Left renal pelvis (tissue), 4 donors: Measurements from ENCODE around the gene DVL3. TPM values are rescaled to one million over a fixed set of nuclear protein-coding genes. Genes with fewer than 3 reads are reported as not detected.

Source experiments
- DNase-seq, 4 donors: peaks; one replicate each; pipeline ENCODE4 v3.0.0-alpha.2; 2013; ENCODE audit warnings: low read depth in 4 of 4, low spot score in 3 of 4
- polyA plus RNA-seq, 4 donors: library from polyadenylated mRNA; unstranded; fragments of 120-200 nt; gene quantifications; one replicate each; pipeline ENCODE4 v1.2.1, GENCODE V29; 2013; ENCODE audit not compliant: insufficient read length in 4 of 4

Gene DVL3
- polyA plus RNA-seq, 4 donors, result 61.4 to 91.9 (median 81.3) TPM

DNA sequence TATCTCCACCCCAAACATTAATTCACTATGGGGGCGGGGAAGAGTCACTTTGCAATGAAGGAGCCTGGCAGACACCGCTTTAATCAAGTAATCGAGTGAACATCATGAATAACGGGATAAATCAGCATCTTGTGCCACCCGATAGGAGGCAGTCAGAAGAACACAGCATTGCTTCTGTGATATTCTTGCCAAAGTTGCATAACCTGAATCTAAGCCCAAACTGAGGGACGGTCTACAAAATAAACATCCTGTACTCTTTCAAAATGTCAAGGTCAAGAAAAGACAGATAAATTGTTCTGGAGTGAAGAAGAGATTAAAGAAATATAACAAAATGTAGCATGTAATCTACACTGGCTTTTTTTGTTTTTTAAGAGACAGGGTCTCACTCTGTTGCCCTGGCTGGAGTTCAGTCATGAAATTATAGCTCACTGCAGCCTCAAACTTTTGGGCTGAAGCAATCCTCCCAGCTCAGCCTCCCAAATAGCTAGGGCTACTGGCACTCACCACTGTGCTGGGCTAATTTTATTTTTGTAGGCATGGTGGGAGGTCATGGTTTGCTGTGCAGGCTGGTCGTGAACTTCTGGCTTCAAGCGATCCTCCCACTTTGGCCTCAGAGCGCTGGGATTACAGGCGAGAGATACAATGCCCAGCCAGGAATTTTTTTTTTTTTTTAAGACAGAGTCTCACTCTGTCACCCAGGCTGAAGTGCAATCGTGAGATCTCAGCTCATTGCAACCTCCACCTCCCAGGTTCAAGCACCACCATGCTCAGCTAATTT, 54.2 kb downstream of the DVL3 start:
- no peak for DNase-seq

DNA sequence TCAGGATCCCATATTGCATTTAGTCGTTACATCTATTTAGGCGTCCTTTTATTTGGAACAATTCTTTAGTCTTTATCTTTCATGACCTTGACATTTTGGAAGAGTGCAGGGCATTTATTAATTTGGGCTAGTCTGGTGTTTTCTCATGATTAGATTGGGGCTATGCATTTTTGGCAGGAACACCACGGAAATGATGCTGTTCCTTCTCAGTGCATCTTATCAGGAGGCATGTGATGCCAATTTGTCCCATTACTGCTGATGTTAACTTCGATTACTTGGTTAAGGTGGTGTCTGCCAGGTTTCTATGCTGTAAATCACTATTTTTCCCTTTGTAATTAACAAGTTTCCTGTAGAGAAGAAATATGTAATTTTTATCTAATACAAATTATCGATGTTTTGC, 56.1 kb downstream of the DVL3 start:
- no peak for DNase-seq

DNA sequence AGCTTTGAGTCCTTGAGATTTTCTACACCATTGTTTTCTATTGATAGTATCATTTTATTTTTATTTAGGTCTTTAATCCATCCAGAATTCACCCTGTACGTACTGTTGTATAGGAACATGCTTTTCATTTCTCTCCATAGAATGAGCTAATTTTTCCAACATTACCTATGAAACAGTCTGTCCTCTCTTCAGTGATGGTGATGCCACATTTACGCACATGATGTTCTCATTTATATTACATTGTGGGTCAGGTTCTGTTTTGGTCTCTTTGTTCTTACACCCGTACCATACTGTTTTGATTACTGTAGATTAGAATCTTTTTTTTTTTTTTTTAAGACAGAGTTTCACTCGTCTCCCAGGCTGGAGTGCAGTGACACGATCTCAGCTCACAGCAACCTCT, 56.5 kb downstream of the DVL3 start:
- no peak for DNase-seq

DNA sequence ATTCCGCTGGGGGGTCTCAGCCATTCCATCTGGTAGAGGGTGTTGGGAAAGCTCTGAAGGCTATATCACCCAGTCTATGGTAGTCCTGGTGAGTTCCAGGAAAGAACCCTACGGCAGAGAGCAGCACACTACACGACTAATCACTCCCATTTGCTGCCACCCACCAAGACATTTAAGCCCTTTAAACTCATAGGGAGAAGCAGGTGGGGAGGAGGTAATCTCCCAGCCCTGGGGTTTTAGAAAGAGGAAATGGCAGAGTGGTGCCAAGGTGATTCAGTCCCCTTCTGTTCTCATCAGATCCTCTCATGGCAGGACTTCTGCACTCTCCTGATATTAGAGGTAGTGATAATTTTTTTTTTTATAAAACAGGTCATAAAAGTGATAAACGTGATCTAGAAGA, 63.6 kb downstream of the DVL3 start:
- DNase-seq, result no peak

DNA sequence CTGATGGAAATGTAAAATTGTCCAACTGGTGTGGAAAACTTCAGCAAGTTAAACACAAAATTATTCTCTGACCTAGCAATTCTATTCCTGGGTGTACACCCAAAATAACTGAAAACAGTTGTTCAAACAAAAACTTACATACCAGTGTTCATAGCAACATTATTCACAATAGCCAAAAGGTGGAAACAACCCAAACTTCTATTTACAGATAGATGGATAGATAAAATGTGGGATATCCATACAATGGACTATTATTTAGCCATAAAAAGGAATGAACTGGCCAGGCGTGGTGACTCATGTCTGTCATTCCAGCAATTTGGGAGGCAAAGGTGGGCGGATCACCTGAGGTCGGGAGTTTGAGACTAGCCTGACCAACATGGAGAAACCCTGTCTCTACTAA, 67.3 kb downstream of the DVL3 start:
- DNase-seq, result no peak

Other genes starting within 250 kb of the DVL3 start
- gene ABCC5, start 137.5 kb upstream of the DVL3 start, polyA plus RNA-seq, result 10 to 100 TPM; 45.2 to 77.9 (median 54.8) TPM
- gene HTR3D, start 123.6 kb upstream of the DVL3 start, polyA plus RNA-seq, result not detected
- not detected for gene HTR3C, start 102.3 kb upstream of the DVL3 start, polyA plus RNA-seq
- under 1 TPM in 1 of 4 donors, not detected in 3; 0.11 TPM for gene HTR3E, start 58.3 kb upstream of the DVL3 start, polyA plus RNA-seq
- 10 to 100 TPM; 36.0 to 57.9 (median 48.4) TPM for gene EIF2B5, start 20.0 kb upstream of the DVL3 start, polyA plus RNA-seq
- 100 to 1,000 TPM; 262 to 377 (median 336) TPM for gene AP2M1, start 19.5 kb downstream of the DVL3 start, polyA plus RNA-seq
- gene ABCF3, start 30.8 kb downstream of the DVL3 start, polyA plus RNA-seq, result 10 to 100 TPM; 48.8 to 77.4 (median 59.0) TPM
- gene VWA5B2, start 74.2 kb downstream of the DVL3 start, polyA plus RNA-seq, result 1 to 10 TPM in 3 of 4 donors, under 1 TPM in 1; 0.29 to 2.3 (median 1.6) TPM
- 10 to 100 TPM; 23.6 to 39.8 (median 32.5) TPM for gene ALG3, start 93.6 kb downstream of the DVL3 start, polyA plus RNA-seq
- gene EEF1AKMT4, start 94.3 kb downstream of the DVL3 start, polyA plus RNA-seq, result 1 to 10 TPM; 1.9 to 3.4 (median 2.5) TPM
- under 1 TPM; 0.14 to 0.48 (median 0.20) TPM for gene CAMK2N2, start 106.2 kb downstream of the DVL3 start, polyA plus RNA-seq
- gene ECE2, start 120.6 kb downstream of the DVL3 start, polyA plus RNA-seq, result not detected
- gene PSMD2, start 143.9 kb downstream of the DVL3 start, polyA plus RNA-seq, result 100 to 1,000 TPM; 159 to 216 (median 201) TPM
- 100 to 1,000 TPM; 142 to 203 (median 171) TPM for gene EIF4G1, start 159.2 kb downstream of the DVL3 start, polyA plus RNA-seq
- 10 to 100 TPM in 3 of 4 donors, 1 to 10 TPM in 1; 9.7 to 13.4 (median 12.2) TPM for gene FAM131A, start 182.2 kb downstream of the DVL3 start, polyA plus RNA-seq
- gene CLCN2, start 206.2 kb downstream of the DVL3 start, polyA plus RNA-seq, result 10 to 100 TPM in 2 of 4 donors, 1 to 10 TPM in 2; 7.9 to 15.4 (median 9.6) TPM
- 100 to 1,000 TPM in 2 of 4 donors, 10 to 100 TPM in 2; 57.9 to 114 (median 92.8) TPM for gene POLR2H, start 206.3 kb downstream of the DVL3 start, polyA plus RNA-seq
- 1 to 10 TPM; 1.6 to 2.5 (median 2.1) TPM for gene THPO, start 222.8 kb downstream of the DVL3 start, polyA plus RNA-seq
- 10 to 100 TPM; 12.4 to 17.2 (median 14.5) TPM for gene CHRD, start 224.7 kb downstream of the DVL3 start, polyA plus RNA-seq